Large intestine (tissue), 3 donors: ENCODE measurements around the gene ACSBG1. TPM values are rescaled to one million over a fixed set of nuclear protein-coding genes. Genes with fewer than 3 reads are reported as not detected.

ENCODE experiments used
- DNase-seq, 2 donors: peaks; one replicate each; pipeline versions ENCODE4 v3.0.0 to v3.0.0-alpha.2; 2013
- H3K27ac ChIP-seq: one replicate; pipeline ENCODE4 v1.5.1; 2013; ENCODE audit warnings: low read length
- H3K27me3 ChIP-seq: 2 replicates; pipeline ENCODE4 v1.6.1; 2013; ENCODE audit warnings: low read length; ENCODE audit not compliant: control insufficient read depth, insufficient read depth
- H3K36me3 ChIP-seq: 2 replicates; pipeline ENCODE4 v1.6.1; 2013; ENCODE audit warnings: low read length; ENCODE audit not compliant: control insufficient read depth, insufficient read depth
- H3K4me1 ChIP-seq: one replicate; pipeline ENCODE4 v1.6.1; 2013; ENCODE audit warnings: low read length; ENCODE audit not compliant: control insufficient read depth, insufficient read depth
- H3K4me3 ChIP-seq: one replicate; pipeline ENCODE4 v1.5.1; 2013; ENCODE audit warnings: low read length
- H3K9me3 ChIP-seq: one replicate; pipeline ENCODE4 v1.6.1; 2013; ENCODE audit warnings: mild to moderate bottlenecking, low read depth, low read length, moderate library complexity; ENCODE audit not compliant: control insufficient read depth
- WGBS: methylation state at CpG from one replicate; pipeline ENCODE4 v1.1.5; 2013; ENCODE audit warnings: low lambda C conversion rate; ENCODE audit not compliant: insufficient coverage; 5-methylcytosine and 5-hydroxymethylcytosine counted together
- polyA plus RNA-seq: library from polyadenylated mRNA; unstranded; fragments of 120-200 nt; gene quantifications from one replicate; pipeline ENCODE4 v1.2.1, GENCODE V29; 2013

ACSBG1 gene
- polyA plus RNA-seq, 1 donor, result 1.1 TPM

DNA sequence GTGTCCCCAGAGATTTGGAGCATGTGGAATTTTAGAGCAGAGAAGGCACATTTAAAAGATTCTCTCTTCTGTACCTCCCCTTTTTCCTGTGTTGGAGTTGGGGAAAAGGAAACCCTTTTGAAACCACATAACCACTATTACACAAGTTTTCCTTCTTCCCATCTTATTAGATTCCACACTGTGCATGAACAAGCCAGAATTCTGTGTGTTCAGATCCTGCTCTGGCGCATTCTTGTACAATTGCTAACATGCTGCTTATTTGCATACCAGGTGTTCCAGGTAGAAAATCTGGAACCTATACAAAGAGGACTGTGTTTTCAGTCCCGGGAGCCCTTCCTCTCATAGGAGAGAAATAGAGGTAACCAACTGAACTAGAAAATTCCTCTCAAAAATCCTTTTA is 100.6 kb downstream of the ACSBG1 start:
- H3K4me1 ChIP-seq, result peaks cover 66% of the 10 kb centered on the region
- peak in 1 of 2 donors; percentile 34 for DNase-seq
- H3K4me3 ChIP-seq, result no peak overlapping the region
- no peaks in the 10 kb centered on the region for H3K9me3 ChIP-seq
- no peak overlapping the region for H3K27ac ChIP-seq
- no peaks in the 10 kb centered on the region for H3K36me3 ChIP-seq
- no CpG with 5 or more reads among the region's 2 CpGs for WGBS
- no peaks in the 10 kb centered on the region for H3K27me3 ChIP-seq

DNA sequence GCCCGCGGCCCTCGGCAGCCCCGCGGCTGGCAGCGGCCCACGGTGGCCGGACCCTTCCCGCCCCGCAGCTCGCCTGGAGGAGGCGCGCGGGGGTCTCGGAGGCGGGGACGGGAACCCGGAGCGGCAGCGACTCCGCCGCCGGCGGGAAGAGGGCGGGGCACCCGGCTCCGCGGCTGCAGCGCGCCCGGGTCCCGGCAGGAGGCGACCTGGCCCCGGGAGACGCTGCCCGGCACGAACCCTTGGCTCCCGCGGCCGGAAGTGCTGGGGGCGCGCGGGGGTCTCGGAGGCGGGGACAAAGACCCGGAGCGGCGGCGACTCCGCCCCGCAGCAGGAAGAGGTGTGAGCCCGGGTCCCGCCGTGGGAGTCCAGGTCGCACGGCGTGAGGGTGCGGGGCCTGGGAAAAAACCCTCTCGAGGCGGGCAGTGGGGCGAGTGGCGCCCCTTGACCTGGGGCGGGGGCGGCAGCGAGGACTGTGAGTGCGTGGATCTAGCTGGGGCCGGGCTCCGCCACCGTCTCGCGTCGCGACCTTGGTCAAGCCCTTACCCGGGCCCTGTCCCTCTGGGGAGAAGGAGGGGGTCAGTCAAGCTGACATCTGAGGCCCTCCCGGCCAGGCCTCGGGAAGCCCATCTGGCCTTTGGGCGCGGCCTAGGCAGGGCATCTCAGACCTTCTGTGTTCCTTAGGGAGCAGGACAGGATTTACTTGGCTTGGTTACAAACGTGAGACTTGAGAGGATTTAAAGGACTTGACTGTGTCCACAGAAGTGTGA is 102.9 kb downstream of the ACSBG1 start, which contains the start of gene CIB2:
Gene CIB2 (minus strand): TSS at position 151 of the 767 bp plus-strand sequence. CDS start 230 bp downstream, outside the sequence.
- H3K27me3 ChIP-seq, result no peaks in the 10 kb centered on the region
- peaks cover 64% of the 10 kb centered on the region for H3K4me1 ChIP-seq
- H3K36me3 ChIP-seq, result no peaks in the 10 kb centered on the region
- H3K4me3 ChIP-seq, result peak within 1 kb of the TSS; percentile 96
- DNase-seq, result peak; percentile 78 to 88
- H3K9me3 ChIP-seq, result no peaks in the 10 kb centered on the region
- WGBS, result no CpG with 5 or more reads among the region's 79 CpGs
- peak within 1 kb of the TSS; percentile 98 for H3K27ac ChIP-seq

DNA sequence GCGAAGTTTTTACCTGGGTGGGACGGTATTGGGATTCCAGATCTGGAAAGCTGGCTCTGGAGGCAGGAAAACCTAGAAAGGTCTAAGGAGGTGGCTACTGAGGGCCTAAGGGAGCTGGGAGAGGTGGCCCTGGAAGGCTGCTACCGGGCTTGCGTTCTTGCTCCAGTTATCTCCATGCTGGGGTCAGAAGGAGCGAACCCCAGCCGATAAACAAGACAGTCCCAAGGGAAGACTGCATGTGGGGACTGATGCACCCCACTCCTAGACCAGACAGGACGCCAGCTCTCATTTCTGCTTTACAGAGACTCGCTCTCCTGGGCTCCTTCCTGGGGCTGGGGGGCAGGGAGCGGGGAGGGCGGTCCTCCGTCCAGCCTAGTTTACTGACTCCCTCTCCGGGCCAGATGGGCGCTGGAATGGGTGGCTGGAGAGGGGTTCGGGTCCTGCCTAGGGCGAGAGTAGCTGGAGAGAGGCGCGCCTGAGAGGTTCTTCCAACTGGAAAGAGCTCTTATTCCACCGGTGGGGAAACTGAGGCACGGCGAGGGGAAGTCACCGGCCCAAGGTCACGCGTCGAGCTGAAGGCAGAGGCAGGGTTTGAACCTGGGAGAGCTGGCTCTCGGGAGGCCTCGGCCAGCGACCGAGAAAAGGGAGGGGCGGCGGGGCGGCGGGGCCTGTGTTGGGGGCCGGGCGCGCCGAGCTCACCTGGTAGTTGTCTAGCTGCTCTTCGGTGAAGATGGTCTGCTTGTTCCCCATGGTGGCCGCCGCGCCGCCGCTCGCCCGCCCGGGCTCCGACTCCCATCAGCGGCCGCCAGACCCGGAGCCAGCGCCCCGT is 103.7 kb downstream of the ACSBG1 start:
- Histone ChIP-seq H3K27me3 (no peaks in the 10 kb centered on the region), H3K4me1 (peaks cover 57% of the 10 kb centered on the region), H3K36me3 (no peaks in the 10 kb centered on the region), H3K9me3 (no peaks in the 10 kb centered on the region), H3K27ac (peak overlapping the region; percentile 91), H3K4me3 (peak overlapping the region; percentile 71)
- peak in 1 of 2 donors; percentile 57 for DNase-seq
- no CpG with 5 or more reads among the region's 51 CpGs for WGBS

DNA sequence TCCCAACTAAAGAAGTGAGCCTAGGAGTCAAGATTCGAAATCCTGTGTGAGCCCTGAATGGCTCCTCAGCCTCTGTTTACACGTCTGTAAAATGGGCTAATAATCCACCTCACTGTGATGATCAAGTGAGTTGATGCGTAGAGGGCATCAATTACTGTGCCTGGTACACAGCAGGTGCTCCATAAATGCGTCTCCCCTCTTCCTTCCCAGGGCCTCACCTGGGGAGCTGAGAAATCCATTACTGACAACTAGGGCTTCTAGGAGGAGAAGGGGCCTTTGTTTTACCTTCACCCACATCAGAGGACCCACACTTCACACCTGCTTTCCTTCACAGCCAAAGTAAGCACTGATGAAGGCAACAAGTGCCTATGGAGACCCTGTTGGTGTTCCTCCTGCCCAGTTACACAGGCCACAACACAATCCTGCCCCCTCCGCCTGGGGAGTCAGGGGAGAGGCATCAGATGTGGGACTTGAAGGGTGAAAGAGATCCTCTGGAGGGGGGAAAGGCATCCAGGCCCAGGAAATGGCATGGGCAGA is 104.5 kb downstream of the ACSBG1 start:
- H3K9me3 ChIP-seq, result no peaks in the 10 kb centered on the region
- no peaks in the 10 kb centered on the region for H3K27me3 ChIP-seq
- no CpG with 5 or more reads among the region's 5 CpGs for WGBS
- no peaks in the 10 kb centered on the region for H3K36me3 ChIP-seq
- peak overlapping the region; percentile 71 for H3K4me3 ChIP-seq
- peak overlapping the region; percentile 91 for H3K27ac ChIP-seq
- DNase-seq, result peak in 1 of 2 donors; percentile 38
- H3K4me1 ChIP-seq, result peaks cover 56% of the 10 kb centered on the region

DNA sequence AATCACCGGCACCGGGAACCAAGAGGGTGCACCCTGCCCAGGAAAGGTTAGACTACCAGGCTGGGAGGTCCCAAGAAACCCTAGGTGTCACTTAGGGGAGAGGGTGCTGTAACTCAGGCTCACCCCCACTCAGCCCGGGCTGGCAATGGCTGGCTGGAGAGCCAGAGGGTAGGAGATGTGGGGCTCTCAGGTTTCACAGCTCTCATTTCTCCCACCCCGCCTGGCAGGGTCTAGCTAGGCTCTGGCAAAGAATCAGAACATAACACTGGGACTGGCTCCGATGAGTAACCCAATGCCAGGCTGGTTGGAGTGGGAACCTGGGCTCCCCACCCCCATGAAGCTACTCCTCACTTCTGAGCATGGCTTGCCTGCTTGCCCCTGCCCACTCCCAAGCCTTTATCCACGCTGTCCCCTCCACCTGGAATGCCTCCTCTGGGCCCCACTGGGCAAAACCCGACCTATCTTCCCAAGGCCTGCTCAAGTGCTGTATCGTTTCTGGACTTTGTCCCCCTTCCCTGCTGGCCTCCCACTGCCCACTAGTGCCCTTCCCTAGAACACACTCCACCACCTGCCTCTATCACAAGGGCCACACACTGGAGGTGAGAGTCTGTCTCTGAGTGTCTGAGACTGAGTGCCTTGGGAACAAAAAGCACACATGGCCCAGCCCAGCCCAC is 105.2 kb downstream of the ACSBG1 start:
- peak; percentile 87 to 94 for DNase-seq
- WGBS, result no CpG with 5 or more reads among the region's 8 CpGs
- peaks cover 53% of the 10 kb centered on the region for H3K4me1 ChIP-seq
- peak overlapping the region; percentile 2 for H3K4me3 ChIP-seq
- H3K9me3 ChIP-seq, result no peaks in the 10 kb centered on the region
- peak overlapping the region; percentile 91 for H3K27ac ChIP-seq
- H3K27me3 ChIP-seq, result no peaks in the 10 kb centered on the region
- H3K36me3 ChIP-seq, result no peaks in the 10 kb centered on the region

DNA sequence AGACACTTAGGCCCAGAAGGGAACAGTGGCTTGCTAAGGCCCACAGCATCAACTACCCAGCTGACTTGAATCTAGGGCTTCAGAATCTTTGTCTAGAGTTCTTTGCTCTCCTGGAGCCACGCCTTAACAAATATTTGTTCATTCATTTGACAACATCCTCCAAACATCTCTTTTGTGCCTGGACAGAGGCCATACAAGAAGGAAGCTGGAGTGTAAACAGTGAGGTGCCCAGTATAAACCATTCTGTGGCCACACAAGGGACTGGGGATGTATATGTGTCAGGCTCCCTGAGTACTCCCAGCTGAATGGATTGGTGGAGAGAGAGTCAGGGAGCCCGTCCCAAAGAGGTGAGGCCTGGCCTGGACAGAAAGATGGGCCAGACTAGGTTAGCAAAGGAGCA is 106.5 kb downstream of the ACSBG1 start:
- H3K27me3 ChIP-seq, result no peaks in the 10 kb centered on the region
- WGBS, result no CpG with 5 or more reads among the region's 2 CpGs
- H3K4me1 ChIP-seq, result peaks cover 46% of the 10 kb centered on the region
- no peak for DNase-seq
- peaks cover 12% of the 10 kb centered on the region for H3K36me3 ChIP-seq
- no peaks in the 10 kb centered on the region for H3K9me3 ChIP-seq
- H3K27ac ChIP-seq, result peak overlapping the region; percentile 4
- H3K4me3 ChIP-seq, result no peak overlapping the region

DNA sequence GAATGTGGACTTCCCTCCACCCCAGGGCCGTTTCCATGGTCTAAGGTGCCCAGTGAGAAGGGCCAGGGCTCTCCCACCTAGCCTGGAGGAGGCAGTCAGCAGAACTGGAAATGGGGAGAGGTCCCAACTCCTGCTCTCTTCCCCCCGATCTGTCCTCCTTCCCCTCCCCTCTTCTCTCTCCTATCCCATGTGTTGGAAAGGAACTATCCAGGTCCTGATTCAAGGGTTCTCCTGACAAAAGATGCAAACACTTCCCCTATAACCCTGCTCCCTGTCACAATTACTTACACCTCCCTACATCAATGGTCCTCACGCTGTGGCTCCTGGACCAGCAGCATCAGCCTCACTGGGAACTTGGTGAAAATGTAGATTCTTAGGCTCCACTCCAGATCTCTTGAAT is 109.1 kb downstream of the ACSBG1 start:
- H3K4me3 ChIP-seq, result no peak overlapping the region

DNA sequence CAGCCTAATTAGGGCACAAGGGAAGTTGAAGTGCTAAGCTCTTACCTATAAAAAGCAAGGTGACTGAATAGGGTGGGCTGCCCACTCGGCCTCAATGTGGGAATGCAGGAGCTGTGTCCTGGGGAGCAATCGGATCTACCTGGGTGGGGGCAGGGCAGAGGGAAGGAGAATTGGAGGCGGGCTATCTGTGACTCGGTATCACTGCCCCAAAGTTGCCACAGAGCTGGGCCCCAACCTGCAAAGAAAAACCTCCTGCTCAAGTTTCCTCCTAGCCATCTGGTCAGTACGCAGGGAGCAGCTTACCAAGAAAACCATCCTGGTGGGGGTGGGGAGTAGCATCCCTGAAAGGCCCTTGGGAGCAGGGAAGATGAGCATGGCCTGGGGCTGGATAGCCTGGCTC is 113.8 kb downstream of the ACSBG1 start:
- Histone ChIP-seq H3K4me3 (no peak overlapping the region), H3K27me3 (no peaks in the 10 kb centered on the region), H3K4me1 (no peaks in the 10 kb centered on the region), H3K36me3 (peaks cover 25% of the 10 kb centered on the region), H3K9me3 (no peaks in the 10 kb centered on the region), H3K27ac (no peak overlapping the region)
- DNase-seq, result no peak
- no CpG with 5 or more reads among the region's 5 CpGs for WGBS

More for the DNA sequence above, 109.1 kb downstream of the ACSBG1 start:
- Histone ChIP-seq H3K27me3 (no peaks in the 10 kb centered on the region), H3K27ac (no peak overlapping the region), H3K9me3 (no peaks in the 10 kb centered on the region), H3K36me3 (peaks cover 25% of the 10 kb centered on the region), H3K4me1 (peaks cover 36% of the 10 kb centered on the region)
- WGBS, result no CpG with 5 or more reads among the region's 3 CpGs
- no peak for DNase-seq
